Right renal cortex interstitium (tissue), 3 donors: ENCODE data around the gene NCK2. TPM values are rescaled to one million over a fixed set of nuclear protein-coding genes. Genes with fewer than 3 reads are reported as not detected.

ENCODE experiments used
- DNase-seq, 3 donors: peaks; one replicate each; pipeline ENCODE4 v3.0.0-alpha.2; 2013; ENCODE audit warnings: low read depth in 3 of 3, low spot score in 2 of 3
- polyA plus RNA-seq, 3 donors: library from polyadenylated mRNA; unstranded; fragments of 120-200 nt; gene quantifications; one replicate each; pipeline ENCODE4 v1.2.1, GENCODE V29; 2013; ENCODE audit not compliant: insufficient read length in 3 of 3

The NCK2 gene
- polyA plus RNA-seq = 10 to 100 TPM; 62.5 to 67.7 (median 64.8) TPM

DNA sequence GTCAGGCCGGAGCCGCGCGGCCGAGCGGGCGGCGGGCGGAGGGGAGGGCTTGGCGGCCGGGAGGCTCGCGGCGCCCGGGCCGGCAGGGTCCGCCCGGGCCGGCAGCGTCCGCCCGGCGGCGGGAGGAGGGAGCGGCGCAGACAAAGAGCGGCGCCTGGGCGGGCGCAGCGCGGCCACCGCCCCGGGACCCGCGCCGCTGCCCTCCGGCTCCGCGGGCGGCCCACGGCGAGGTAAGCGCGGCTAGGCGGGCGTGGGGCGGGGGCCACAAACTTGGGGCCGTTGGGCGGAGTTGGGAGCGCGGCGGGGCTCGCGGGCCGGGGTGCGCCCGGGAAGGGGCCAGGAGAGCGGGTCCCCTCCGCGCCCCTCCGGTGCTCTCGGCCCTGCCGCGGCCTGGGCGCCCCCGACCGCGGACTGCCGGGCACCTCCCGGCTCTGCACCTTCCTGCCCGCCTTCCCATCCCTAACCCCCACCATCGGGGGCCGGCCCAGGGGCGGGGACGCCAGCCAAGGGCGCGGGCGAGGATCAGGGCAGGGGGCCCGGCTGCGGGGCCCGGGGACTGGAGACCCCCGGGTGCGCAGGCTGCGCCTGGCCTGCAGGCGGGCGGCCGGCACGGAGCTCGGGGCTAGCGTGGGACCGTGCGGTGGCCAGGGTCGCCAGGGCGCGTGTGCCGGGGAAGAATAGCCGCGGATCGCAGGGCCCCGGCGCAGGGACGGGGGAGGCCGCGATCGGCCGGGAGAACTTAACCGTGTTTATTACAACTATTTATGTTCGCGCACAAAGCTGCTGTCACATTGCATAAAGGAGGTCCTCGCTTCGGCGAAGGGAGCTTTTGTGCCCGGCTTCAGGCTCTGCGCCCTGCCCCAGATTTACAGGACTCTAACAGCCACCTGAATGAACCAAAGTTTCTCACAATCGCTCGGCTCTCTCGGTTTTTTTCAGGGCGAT is at the start of gene NCK2:
Gene NCK2 (plus strand): TSS at position 4 of the 945 bp plus-strand sequence. CDS start 110,152 bp downstream, outside the sequence.
- no peak for DNase-seq

DNA sequence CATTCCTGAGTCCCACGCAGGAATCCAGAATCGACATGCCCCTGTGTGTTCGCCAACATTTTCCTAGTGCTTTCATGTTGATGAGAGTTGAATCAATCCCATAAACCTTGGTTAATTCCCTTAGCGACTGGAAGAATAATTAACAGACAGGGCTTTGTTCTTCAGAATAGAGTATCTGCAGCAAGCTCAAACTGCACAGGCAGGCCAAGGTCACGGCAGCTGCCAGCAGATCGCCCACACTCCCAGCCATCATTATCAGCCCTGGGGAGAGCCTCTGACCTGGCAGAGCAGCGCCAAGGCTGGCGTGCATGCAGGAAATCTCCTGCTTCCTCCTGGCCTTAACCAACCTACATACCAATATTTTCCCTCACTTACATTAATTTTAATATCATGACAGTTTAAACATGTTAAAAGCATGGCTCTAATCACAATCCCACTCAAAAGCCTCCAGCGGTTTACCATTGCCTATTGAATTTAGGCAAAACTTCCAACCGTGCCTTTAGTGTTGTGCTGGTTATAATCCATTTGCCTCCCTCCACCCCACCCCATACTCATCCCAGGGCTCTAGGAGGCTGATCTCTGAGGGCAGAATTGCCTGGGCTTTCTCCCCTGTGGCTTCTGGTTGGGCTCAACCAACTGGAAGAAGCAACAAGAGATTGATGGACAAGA is 46.8 kb upstream of the NCK2 start:
- DNase-seq = no peak

DNA sequence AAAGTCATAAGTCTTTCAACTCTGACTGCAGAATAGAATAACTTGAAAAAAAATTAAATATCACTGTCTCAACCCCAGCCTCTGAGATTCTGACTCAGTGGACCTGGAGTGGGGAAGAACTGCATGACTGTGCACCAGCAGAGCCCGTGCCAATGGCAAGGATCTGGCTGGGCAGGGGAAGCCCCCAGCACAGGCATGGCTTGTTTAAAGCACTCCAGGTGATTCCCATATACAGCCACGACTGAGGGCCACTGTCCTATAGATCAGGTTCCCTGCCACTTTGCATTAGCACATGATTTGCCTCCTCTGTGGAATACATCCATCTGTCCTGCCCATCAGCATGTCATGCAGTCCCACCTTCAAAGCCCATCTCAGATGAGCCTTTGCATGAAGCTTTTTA is 45.9 kb upstream of the NCK2 start:
- no peak for DNase-seq

DNA sequence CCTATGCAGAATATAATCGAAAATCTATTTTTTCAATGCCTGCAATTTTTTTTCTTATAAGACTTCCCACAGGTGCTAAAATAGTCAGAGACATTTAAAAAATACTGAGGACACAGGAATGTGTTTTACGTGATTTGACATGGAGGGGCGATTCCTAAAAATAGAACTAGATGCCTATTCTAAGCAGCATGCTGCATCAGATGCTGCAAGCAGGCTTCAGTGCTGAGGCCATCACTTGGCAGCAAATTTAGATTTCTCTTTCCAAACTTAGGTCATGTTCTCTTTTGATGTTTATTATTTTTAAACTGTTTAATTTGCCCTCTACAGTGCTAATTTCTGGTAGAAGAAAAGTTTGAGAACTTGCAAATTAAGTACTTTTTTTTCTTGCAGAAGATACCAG is 43.7 kb upstream of the NCK2 start:
- DNase-seq = no peak

DNA sequence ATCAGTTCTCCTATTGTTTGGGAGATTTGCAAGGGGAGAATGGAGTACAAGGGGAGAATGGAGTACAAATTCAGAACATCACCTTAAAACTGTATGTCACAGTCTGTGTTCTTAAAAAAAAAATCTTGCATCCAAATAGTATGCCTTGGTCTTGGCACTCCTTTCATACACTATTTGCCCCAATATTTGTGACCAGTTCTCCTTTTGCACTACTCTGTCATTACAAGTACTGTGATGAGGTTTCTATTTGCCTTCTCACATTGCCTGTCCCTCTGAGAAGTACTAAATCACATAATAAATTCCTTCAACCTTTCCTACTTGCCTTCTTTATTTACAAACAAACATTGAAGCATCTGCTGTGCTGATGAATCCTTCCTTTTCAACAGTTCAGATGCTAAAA is 36.0 kb upstream of the NCK2 start:
- DNase-seq = no peak

DNA sequence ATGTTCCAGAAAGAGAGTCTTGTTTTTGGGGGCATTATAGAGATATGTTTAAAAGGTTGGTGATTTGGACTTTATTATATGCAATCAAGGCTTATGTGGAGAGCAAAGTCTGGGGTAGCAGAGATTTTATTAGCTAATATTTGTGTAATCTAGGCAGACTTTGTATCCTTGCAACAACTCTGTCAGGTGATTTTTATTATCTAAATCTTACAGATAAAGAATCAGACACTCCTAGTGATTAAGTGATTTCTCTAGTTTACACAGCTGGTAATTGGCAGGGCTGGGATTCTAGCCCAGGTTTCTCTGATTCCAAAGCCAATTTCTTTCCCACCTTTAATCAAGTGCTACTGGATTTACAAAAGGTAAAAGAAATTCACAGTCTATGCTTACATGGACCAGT is 33.3 kb upstream of the NCK2 start:
- no peak for DNase-seq

DNA sequence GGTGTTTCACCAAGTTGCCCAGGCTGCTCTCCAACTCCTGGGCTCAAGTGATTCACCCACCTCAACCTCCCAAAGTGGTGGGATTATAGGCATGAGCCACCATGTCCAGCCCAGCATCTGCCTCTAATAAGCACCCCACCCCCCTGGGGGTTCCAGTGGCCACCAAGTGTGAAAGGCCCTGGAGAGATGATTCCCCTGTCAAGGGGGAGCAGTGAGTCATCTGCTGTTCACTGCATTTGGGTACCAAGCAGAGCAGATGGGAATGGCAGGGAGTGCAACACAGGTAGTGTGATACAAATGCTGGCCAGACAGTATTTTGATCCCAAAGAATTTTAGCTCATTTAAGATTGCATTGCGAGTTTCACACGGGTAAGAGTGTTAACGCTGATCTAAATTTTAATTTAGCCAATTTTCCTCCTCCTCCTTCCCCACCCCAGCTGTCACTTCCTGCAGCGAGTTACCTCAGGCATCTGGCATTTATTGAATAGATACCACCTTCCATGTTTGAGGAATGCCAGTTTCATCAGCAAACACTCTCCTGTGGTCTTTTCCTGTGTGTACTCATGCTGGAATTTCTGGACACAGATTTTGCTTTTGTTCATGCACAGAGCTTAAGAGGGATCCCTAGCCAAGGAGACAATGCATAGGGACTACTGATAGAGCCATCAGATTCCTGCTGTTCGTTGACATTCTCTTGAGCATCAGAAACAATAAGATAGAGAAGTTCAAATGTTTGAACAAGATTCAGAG is 32.4 kb upstream of the NCK2 start:
- DNase-seq = no peak

DNA sequence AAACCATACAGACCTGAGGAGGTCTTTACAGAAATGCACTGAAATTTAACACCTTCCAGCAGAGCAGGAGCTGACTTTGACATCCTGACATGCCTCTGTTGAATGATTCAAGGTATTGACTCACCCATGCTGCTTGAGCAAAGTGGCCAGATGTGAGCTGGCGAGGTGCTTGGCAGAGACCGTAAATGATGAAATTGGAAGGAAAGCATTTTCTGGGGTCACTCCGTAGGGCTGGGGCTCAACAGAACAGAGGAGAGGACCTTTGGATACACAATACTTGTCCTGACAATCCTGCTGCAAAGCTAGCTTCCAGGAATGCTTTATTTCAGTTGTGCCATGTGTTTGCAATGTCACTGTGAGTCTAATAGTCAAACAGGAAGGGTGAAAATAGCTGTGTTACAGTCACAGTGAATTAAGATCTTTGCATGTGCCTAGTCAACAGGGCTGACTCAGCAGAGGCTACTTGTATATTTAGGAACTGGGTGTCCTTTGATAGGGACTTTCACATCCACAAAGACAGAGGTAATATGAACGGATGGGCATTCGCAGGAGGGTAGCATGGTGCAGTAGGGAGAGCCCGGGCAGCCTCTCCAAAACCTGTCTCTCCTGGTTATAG is 31.6 kb upstream of the NCK2 start:
- no peak for DNase-seq

DNA sequence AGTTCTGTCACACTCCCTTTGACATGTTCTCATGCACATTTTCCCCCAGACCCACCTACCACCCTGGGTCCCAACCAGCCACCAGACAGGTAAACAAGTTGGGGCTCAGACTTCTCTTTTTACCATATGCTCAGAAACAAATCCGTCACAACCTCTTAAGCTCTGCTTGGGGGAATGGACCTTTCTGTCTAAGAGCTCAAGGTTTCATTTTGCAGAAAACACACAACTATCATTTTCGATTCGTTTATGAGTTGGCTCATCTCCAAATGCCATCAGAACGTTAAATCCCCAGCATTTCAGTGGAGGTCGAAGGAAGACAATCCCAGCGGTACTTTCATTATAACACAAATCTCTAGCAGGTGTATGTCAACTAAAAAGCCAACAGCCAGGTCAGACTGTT is 30.6 kb upstream of the NCK2 start:
- no peak for DNase-seq

DNA sequence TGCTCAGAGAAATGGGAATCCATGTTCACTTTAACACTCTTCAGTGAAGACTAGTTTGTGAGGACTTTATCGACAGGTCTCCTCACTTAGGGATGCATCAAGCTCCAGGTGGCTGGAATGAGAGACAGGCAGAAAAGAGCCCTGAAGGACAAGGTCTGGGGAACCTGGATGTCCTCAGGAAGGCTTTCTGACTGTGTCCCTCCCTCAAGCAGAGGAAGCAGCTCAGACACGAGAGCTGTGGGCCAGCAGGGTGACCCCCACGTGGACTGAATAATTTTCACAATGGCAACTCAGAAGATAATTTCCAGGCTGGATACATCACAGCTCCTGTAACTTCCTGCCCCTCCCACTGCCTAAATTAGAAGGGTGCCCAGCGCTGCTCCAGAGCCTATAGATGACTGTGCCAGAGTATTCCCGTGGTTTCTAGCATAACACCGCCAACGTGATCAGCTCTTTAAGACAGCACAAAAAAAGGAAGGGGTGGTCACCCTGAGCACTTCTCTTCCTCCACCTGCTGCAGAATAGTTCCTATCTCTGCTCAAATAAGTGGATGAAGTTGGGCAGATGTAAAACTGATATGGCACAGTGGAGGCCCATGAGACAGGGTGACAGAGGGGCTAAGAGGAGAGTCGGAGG is 25.7 kb upstream of the NCK2 start:
- no peak for DNase-seq

DNA sequence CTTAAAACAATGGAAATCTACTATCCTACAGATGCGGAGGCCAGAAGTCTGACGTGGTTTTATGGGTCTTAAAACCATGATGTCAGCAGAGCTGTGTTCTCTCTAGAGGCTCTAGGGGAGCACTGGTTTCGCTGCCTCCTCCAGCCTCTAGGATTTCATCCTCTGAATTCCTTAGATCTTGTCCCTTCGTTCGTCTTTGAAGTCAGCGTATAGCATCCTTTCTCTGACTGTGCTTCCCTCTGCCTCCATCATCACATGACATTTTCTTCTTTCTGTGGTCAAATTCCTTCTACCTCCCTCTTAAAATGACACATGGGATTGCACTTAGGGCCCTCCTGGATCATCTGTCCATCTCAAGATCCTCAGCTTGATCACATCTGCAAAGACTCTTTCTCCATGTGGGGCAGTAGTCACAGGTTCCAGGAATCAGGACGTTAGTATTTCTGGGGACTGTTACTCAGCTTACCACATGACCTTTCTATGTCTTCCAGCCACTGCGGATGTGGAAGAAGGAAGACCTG is 22.7 kb upstream of the NCK2 start:
- DNase-seq = no peak

DNA sequence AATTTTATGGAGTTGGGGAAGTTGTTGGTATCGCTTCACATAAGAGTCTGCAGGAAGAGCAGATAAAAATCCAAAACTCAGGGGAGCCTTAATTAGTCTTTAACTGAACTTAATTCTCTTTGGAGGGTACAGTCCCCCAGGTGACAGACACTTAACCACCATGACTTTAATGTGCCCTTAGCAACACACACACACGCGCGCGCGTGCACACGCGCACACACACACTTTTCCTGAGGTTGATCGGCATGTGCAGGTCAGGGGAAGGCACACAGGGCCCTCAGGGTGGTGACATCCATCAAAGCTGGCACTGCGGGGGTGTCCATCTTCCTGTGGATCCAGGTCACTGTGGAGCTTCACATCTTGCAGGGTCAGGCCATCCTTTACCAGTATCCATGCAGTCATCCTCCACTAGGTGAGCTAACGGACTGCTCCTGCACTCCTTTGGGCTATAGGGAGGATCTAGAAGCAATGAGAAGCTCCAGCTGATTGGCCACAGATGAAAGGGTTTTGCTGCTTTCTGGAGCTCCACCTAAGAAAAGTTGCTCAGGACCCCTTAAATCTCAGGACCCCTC is 21.9 kb upstream of the NCK2 start:
- no peak for DNase-seq

DNA sequence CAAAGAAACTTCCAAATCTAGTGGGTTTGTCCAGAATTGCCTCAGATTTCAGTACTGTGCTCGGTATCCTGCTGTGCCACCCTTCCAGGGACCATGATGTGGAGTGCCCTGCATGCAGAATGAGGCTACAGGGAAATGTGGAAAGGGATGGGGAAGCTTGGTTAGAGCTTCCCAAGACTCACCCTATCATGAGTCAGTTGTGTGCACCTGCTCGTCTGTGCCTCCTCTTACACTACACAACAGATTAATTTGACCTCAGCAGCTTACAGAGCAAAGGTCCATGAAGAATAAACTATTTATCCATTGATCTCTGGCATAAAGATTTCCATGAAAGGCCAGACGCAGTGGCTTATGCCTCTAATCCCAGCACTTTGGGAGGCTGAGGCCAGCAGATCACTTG is 21.3 kb upstream of the NCK2 start:
- no peak for DNase-seq

DNA sequence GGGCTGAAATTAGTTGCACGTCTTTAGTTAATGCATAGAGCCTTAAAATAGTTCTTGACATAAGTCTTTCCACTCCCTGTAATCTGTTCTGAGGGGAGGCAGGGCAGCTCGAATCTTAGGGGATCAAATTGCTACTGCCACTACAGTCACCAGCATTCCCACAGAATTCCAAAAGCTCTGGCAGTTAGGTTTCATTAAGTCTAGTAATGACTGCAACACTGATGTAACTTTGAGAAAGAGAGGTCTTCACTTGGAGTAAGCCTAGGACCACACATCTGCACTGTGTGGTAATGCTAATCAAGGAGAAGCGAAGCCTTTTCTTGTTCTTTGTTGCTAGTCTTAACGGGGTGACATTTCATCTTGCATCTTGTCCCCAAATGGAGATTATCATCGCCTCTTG is 19.3 kb upstream of the NCK2 start:
- no peak for DNase-seq

DNA sequence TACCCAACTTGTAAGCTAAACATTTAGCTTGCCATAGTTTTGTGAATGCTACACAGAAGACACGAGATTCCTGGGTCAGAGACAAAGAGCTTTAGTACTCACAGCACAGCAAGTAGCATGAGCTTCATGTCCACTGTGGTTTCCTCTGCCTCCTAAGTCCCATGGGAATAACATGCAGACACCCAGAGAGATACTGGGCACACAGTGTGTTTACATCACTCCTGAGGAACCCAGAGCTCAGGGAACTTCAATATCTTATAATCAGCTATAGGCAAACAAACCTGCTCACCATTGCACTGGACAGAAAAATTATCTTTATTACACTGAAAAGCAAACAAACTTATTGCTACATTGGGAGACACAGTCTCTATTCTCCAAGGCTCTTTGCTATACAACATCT is 14.5 kb upstream of the NCK2 start:
- no peak for DNase-seq

DNA sequence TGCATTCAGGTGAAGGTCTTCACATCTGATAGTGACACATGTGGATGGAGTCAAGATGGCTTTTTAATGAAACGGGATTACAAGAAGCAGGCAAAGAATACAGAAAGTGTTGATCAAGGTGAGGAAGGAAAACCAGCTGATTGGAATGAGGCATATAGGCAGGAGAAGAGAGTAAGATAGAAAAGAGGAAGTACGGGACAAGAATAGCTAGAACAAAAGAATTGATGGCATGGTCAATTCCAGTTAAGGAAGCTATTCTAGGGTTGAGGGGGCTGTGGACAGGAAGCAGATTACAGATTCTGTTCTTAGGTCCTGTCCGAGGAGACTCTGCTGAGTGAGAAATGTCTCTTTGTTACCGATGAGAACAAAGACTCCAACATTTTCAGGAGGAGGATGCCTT is 13.2 kb upstream of the NCK2 start:
- DNase-seq = no peak

DNA sequence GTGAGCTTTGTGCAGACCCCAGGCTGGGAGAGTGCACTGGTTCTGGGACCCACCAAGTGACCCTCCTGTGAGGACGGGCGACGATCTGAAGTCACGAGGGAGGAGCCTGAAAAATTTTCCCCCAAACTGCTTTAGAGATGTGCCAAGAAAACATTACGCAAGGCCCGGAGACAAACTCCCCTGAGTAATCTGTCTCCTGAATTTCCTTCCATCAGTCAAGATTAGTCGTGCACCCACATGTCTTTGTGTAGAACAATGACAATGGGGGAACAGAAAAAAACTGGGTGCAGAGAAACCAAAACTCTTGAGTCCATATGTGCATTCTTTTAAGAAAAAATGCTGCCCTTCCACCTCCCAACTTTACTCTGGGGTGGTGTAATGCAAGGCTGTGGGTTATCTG is 12.6 kb upstream of the NCK2 start:
- no peak for DNase-seq

DNA sequence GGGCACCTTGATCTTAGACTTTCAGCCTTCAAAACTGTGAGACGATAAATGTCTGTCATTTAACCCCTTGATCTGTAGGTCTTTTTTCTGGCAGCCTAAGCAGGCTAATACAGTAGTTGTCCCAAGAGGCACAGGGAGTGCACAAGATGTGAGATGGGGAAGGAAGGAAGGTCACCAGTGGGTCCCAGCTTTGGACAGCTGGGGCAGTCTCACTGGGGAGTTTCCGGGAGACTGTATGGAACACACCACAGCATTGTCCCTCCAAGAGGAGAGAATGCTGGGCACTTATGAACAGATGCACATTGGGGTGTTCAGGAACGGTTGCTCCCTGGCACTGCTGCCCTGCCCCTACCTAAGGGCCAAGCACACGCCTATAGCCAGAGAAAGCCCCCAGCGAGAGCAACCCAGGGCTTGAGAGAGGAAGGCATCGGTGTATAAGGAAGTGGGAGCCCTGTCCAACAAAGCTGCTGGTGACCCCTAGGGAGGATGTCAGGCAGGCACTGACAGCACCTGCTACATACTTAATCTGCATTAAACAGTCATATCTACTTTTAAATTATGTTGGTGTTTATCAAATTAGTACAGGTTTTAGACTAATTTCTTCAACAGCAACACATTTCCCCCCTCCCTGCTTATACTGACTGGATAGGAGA is 11.6 kb upstream of the NCK2 start:
- DNase-seq = no peak

DNA sequence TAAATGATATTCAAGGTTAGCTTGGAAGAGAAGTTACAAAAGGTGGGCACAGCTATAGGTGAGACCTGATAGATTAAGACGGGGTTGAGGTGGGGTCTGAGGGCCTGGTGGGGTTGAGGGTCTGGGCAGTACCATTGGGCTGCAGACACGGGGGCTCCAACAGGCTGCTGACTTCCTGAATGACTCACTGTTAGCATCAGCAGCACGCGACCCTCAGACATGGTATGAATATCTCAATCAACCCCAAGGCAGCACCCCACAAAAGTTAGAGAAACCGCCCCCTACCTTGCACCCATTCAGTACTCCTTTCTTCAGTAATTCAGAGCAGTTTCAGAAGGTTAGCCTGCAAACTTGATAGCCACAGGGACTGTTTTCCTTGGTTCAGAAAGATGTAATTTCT is 10.8 kb upstream of the NCK2 start:
- no peak for DNase-seq
